ENCODE results near the gene HYAL3.
"Not testable (repeated sequence)": the region's sequence is repeated elsewhere in the genome, so short reads cannot be mapped to it uniquely, and the experiment has no call there.

HYAL3 gene

DNA sequence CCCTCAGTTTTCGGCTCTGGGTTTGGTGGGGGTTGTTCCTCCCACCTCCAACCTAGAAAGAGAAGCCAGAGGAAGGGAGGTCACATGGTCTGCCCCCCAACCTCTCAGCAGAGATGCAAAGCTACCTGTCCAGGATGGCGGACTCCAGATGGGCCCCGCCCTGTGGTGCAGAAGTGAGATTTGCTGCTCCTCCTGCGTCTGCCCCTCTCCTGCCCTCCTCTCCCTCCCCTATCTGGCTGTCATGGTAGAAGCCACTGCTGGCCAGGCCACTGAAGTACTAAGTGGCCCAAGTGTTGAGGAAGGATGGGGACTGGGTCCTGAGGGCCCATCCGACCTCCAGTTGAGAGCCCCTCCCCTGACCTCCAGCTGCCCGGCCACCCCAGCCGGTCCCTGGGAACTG, 32.4 kb downstream of the HYAL3 start:
- in situ Hi-C loops (cut with HindIII; ENCODE audit: low pct_unique_long_range_greater_than_20kb, low sequenced_read_pairs): no loop called here

DNA sequence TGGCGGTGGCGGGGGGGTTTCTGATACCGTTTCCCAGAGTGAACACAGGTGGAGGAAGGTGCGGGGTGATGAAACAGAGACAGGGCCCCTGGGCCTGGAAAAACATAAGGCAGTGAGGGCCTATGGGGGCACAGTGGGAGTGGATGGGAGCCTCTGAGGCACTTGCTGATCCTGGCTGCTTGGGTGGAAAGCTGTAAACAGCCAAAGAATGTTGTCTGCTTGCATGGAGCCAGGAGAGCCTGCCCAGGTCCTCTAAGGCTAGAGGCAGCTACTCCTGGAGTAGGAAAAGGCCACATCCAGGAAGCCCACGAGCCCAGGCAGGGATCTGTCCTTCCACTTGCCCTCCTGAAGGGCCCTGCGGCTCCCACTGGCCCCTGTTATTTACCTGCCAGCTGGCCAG, 33.2 kb downstream of the HYAL3 start:
- no peak for TF ChIP-seq JUND (IDR thresholded peaks at IDR 0.05; ENCODE audit: low read depth)
- in situ Hi-C loops (cut with HindIII; ENCODE audit: low pct_unique_long_range_greater_than_20kb, low sequenced_read_pairs): no loop called here
- no peak for DNase-seq (ENCODE audit: low read depth in 1 of 2, low spot score in 1 of 2)

More for the DNA sequence above, 32.4 kb downstream of the HYAL3 start:
- DNase-seq (ENCODE audit: low read depth in 1 of 2, low spot score in 1 of 2): no peak
- no peak for TF ChIP-seq JUND (IDR thresholded peaks at IDR 0.05; ENCODE audit: low read depth)

DNA sequence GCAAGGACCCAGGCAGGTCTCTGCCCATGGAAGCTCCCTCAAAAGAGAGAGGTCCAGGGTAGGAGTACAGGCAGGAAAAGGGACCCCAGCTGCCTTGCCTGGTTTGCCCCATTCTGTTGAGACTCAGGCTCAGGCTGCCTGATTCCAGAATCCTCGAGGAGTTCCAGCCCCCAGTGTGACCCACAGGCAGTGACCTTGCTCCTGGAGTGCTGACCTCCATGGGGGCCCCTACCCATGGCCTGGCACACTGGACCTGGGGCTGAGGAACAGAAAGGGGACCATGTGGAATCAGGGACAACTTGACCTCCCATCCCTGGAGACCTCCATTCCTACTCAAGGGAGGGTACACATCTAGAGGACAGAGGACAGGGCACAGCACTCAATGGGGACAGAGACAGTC, 33.6 kb downstream of the HYAL3 start:
- no peak for DNase-seq (ENCODE audit: low read depth in 1 of 2, low spot score in 1 of 2)
- TF ChIP-seq JUND (IDR thresholded peaks at IDR 0.05; ENCODE audit: low read depth): no peak
- in situ Hi-C loops (cut with HindIII; ENCODE audit: low pct_unique_long_range_greater_than_20kb, low sequenced_read_pairs): no loop called here

GRCh38 chr3:50264964-50265485, 34.2 kb downstream of the HYAL3 start:
- TF ChIP-seq JUND (IDR thresholded peaks at IDR 0.05; ENCODE audit: low read depth): no peak
- in situ Hi-C loops (cut with HindIII; ENCODE audit: low pct_unique_long_range_greater_than_20kb, low sequenced_read_pairs): no loop called here
- peak in 1 of 2 experiments; percentile 68 for DNase-seq (ENCODE audit: low read depth in 1 of 2, low spot score in 1 of 2)

DNA sequence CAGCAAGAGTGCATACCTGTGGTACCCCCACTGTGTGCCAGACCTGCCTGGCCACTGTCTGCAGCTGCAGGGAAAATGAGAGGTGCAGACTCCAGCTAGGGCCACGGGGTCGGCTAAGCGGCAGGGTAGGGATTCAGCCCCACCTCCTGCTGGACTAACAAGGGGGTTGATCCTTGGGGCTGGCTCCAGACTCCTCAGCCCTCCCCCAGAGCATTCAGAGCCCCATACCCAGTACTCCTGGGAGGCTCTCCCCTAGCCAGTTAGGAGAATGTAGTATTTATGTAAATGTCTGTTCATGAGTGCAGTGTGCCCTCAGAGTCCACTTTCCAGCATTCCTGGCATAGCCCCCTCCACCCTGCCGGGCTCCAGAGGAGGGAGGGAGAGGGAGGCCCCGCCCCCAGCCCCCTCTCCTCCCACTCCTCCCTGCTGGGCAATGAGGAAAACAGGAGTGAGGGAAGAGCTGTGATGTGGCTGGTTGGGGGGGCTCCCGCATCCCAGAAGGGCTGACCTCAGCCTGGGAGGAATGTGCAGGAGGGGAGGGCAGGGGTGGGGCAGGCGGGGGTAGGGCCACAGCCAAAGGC, 34.7 kb downstream of the HYAL3 start:
- peak; percentile 68 to 90 for DNase-seq (ENCODE audit: low read depth in 1 of 2, low spot score in 1 of 2)
- no peak for TF ChIP-seq JUND (IDR thresholded peaks at IDR 0.05; ENCODE audit: low read depth)
- in situ Hi-C loops (cut with HindIII; ENCODE audit: low pct_unique_long_range_greater_than_20kb, low sequenced_read_pairs): no loop called here

DNA sequence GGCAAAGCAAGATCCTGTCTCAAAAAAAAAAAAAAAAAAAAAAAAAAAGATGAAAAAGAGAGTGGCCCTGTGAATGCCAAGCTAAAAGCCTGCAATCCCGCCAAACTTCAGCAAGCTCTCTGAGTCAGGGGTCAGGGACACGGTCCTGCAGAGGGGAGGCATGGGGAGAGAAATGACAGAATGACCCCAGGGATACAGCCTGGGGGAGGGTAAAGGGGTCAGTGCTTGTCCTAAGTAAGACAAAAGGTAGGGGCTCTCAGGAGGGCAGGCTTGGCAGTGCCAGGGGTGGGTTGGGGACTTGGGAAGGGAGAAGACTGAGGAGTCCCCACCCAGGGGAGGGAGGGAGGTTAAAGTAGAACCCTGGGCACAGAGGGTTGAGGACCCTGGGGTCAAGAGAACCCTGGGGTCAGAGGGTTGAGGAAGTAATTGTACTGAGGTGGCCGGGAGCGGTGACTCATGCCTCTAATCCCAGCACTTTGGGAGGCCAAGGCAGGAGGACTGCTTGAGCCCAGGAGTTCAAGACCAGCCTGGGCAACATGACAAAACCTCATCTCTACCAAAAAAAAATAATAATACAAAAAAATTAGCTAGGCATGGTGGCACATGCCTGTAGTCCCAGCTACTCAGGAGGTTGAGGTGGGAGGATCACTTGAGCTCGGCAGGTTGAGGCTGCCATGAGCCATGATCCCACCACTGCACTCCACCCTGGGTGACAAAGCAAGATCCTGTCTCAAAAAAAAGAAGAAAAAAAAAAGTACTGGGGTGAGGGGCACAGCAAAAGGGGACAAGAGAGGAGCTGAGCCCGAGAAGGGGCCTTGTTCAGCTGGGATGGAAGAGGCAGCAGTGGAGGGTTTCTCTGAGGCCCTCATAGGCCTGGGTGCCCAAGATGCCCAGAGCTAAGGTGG, 35.5 kb downstream of the HYAL3 start:
- TF ChIP-seq JUND (IDR thresholded peaks at IDR 0.05; ENCODE audit: low read depth): no peak
- no peak for DNase-seq (ENCODE audit: low read depth in 1 of 2, low spot score in 1 of 2)
- in situ Hi-C loops (cut with HindIII; ENCODE audit: low pct_unique_long_range_greater_than_20kb, low sequenced_read_pairs): no loop called here

GRCh38 chr3:50262778-50263177, 36.4 kb downstream of the HYAL3 start:
- no peak for DNase-seq (ENCODE audit: low read depth in 1 of 2, low spot score in 1 of 2)
- TF ChIP-seq JUND (IDR thresholded peaks at IDR 0.05; ENCODE audit: low read depth): no peak
- in situ Hi-C loops (cut with HindIII; ENCODE audit: low pct_unique_long_range_greater_than_20kb, low sequenced_read_pairs): no loop called here

DNA sequence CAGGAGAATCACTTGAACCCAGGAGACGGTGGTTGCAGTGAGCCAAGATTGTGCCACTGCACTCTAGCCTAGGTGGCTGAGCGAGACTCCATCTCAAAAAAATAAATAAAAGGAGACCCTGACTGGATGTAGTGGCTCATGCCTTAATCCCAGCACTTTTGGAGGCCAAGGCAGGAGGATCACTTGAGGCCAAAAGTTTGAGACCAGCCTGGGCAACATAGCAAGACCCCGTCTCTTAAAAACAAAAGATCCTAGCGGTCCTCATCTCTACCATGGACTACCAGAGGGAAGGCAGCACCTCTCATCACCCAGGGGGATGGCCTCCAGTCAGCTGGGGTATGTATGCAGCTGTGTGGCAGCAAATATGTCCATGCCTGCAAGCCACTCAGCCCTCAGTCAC, 37.0 kb downstream of the HYAL3 start:
- in situ Hi-C loops (cut with HindIII; ENCODE audit: low pct_unique_long_range_greater_than_20kb, low sequenced_read_pairs); DNase-seq (ENCODE audit: low read depth in 1 of 2, low spot score in 1 of 2): not testable (repeated sequence)

GRCh38 chr3:50261505-50261904, 37.7 kb downstream of the HYAL3 start:
- in situ Hi-C loops (cut with HindIII; ENCODE audit: low pct_unique_long_range_greater_than_20kb, low sequenced_read_pairs): no loop called here
- DNase-seq (ENCODE audit: low read depth in 1 of 2, low spot score in 1 of 2): no peak
- TF ChIP-seq JUND (IDR thresholded peaks at IDR 0.05; ENCODE audit: low read depth): no peak

DNA sequence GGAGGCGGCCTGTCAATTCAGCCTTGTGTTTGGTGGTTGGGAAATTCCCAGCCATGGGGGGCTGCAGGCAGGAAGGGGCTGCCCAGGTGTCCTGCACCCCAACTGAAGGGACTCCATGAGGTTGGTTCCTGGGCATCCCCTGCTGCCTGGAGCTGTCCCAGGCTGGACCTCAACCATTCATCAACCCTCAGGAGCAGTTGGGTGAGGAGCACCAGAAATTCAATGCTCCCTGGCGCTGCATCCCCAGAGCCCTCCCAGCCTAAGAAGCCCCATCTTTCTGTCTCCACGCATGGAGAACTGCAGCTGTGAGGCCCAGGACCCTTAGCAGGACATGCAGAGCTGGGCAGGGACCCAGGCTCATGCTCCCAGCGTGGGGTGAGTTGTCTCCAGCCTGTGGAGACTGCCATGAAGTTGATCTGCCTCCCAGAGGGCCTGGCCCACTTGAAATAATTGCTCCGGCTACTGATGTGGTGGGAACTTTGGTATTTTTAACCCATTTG, 38.2 kb downstream of the HYAL3 start:
- no peak for DNase-seq (ENCODE audit: low read depth in 1 of 2, low spot score in 1 of 2)
- no peak for TF ChIP-seq JUND (IDR thresholded peaks at IDR 0.05; ENCODE audit: low read depth)
- in situ Hi-C loops (cut with HindIII; ENCODE audit: low pct_unique_long_range_greater_than_20kb, low sequenced_read_pairs): no loop called here

DNA sequence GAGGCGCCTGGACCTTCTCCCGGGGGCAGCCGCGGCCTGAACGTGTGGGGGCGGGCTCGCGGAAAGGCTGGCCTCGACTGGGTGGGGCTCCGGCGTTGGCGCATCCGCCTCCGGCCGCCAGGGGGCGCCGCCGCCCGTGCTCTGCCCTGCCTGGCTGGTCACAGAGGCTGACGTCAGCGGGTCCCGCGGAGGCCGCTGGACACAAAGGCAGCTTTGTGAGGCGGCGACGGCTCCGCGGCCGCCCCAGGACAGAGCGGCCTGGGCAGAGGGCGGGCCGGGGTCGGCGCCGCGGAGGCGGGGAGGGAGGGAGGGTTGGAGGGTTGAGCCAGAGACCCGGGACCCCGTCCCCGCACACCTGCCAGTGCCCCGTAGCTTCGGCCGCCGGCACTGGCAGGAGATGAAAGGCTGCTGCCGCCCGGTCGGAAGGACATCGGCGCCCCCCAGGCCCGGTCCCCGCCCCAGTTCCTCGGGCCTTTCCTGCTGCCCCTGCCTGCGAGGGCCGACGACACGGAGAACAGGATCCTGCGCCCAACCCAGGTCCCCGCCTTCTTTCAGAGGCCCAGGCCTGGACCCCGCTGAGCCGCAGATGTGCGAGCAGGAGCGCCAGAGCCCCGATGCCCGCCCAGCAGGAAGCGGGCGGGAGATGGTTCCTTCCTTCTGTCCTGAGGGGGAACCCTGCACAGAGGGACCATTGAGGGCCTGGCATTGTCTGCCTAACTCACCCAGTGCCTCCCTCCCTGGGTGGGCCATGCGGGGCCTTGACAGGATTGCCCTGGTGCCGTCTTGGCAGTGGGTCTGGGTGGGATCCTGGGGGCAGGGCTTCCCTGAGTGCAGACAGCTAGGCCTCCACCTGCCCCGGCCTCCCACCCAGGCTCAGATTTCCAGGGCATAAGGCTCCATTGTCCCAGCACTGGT, 38.9 kb downstream of the HYAL3 start:
- in situ Hi-C loops (cut with HindIII; ENCODE audit: low pct_unique_long_range_greater_than_20kb, low sequenced_read_pairs): no loop called here
- TF ChIP-seq JUND (IDR thresholded peaks at IDR 0.05; ENCODE audit: low read depth): no peak
- peak; percentile 87 to 88 for DNase-seq (ENCODE audit: low read depth in 1 of 2, low spot score in 1 of 2)

DNA sequence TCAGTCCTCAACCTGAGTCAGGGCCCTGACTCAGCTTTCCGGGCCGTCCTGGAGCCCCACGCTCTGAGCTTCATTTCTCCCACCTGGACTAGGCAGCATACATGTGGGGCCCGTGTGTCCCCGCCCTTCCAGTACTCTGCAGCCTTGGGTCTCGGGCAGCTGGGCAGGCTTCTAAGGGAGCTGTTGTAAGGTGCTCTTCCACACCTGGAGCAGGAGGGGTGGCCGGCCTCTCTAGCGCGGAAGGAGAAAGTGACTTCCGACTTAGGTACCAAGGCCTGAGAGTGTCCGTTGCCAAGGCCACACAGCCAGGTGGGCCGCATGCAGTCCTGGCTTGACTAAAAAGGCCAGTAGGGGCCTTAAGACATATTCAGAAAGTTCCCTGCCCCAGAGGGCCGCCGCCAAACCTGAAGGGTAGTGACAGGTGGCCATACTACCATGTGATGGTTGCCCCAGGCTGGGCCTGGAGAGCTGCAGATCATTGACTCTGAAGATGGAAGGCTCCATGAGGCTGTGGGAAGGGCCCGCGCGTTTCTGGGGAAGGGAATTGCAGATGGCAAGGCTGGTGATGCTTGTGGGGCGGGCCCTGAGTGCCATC, 39.7 kb downstream of the HYAL3 start:
- DNase-seq (ENCODE audit: low read depth in 1 of 2, low spot score in 1 of 2): no peak
- in situ Hi-C loops (cut with HindIII; ENCODE audit: low pct_unique_long_range_greater_than_20kb, low sequenced_read_pairs): no loop called here
- no peak for TF ChIP-seq JUND (IDR thresholded peaks at IDR 0.05; ENCODE audit: low read depth)
